MM.1S (cell line): ENCODE results near the gene STIM1.

Experiments used
- EZH2 ChIP-seq: fragments of 300-600 bp; sonication (generic); optimal IDR thresholded peaks from 2 replicates; pipeline ENCODE3; 2017; ENCODE audit warnings: low read depth, mild to moderate bottlenecking, antibody characterized with exemption, low read length, mixed read lengths
- TF ChIP-seq, protein P1 (sequence below): fragments of 300-600 bp; sonication (generic); IDR thresholded peaks from 2 replicates; pipeline ENCODE4 v1.5.1; 2016; ENCODE audit warnings: antibody characterized with exemption, low read length, mixed read lengths

DNA sequence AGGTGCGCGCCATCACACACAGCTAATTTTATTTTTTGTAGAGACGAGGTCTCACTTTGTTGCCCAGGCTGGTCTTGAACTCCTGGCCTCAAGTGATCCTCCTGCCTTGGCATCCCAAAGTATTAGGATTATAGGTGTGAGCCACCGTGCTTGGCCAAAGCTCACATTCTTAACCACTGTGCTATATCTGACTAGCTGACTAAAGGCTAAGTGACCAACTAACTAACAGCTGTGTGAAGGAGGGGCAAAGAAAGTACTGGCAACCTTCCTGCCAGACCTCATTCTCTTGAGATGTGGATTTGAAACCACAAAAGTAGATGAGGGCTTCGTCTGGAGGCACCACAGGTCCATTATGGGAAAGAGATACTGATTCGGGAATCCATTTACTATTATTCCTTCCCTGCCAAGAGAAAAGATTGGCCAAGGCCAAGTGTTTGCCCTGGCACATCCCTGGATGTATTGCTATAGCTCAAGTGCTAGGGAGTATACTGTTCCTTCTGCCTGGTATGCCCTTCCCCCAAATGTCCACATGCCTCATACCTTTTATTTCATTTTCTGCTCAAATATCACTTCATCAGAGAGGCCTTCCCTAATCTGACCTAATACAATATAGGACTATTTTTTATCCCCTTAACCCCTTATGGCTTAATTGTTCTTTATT lies 186.4 kb downstream of the STIM1 start:
- no peak for TF ChIP-seq EZH2
- TF ChIP-seq, protein P1, sequence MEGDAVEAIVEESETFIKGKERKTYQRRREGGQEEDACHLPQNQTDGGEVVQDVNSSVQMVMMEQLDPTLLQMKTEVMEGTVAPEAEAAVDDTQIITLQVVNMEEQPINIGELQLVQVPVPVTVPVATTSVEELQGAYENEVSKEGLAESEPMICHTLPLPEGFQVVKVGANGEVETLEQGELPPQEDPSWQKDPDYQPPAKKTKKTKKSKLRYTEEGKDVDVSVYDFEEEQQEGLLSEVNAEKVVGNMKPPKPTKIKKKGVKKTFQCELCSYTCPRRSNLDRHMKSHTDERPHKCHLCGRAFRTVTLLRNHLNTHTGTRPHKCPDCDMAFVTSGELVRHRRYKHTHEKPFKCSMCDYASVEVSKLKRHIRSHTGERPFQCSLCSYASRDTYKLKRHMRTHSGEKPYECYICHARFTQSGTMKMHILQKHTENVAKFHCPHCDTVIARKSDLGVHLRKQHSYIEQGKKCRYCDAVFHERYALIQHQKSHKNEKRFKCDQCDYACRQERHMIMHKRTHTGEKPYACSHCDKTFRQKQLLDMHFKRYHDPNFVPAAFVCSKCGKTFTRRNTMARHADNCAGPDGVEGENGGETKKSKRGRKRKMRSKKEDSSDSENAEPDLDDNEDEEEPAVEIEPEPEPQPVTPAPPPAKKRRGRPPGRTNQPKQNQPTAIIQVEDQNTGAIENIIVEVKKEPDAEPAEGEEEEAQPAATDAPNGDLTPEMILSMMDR = no peak
